ENCODE results near the gene SLC4A1AP. TPM values are rescaled to one million over a fixed set of nuclear protein-coding genes. Genes with fewer than 3 reads are reported as not detected.

SLC4A1AP gene
- total and polyA plus RNA-seq, 9 of the 15 experiments (the other 6 are each of a cell fraction or from before 2014, with no cell fraction given): 8.1 to 40.5 (median 35.3) TPM

GRCh38 chr2:27628767-27629709, 34.7 kb upstream of the SLC4A1AP start, which contains the start of the genes CCDC121 and GPN1 (continued):
- TF ChIP-seq CTCFL (IDR thresholded peaks at IDR 0.05; ENCODE audit: borderline replicate concordance, insufficient read depth, low read depth, low read length, poor library complexity, severe bottlenecking): no peak
- no peak for TF ChIP-seq ZNF395 (CRISPR knock-in tag; IDR thresholded peaks at IDR 0.05)
- TF ChIP-seq CAMTA2 (CRISPR knock-in tag; conservative IDR thresholded peaks at IDR 0.05): no peak
- no peak for TF ChIP-seq HNRNPL (IDR thresholded peaks at IDR 0.05; ENCODE audit: low read depth, low read length)
- TF ChIP-seq PRPF4 (IDR thresholded peaks at IDR 0.05; ENCODE audit: insufficient read depth, low read depth, low read length, poor library complexity, severe bottlenecking): no peak
- no peak for TF ChIP-seq ZNF232 (CRISPR knock-in tag; IDR thresholded peaks at IDR 0.05)
- no peak for TF ChIP-seq E2F1 (CRISPR knock-in tag; IDR thresholded peaks at IDR 0.05)
- TF ChIP-seq ZNF318 (IDR thresholded peaks at IDR 0.05; ENCODE audit: borderline replicate concordance in 1 of 2, low read depth in 1 of 2): no peak
